Measurements from ENCODE around the gene FRMD8.

FRMD8 gene

DNA sequence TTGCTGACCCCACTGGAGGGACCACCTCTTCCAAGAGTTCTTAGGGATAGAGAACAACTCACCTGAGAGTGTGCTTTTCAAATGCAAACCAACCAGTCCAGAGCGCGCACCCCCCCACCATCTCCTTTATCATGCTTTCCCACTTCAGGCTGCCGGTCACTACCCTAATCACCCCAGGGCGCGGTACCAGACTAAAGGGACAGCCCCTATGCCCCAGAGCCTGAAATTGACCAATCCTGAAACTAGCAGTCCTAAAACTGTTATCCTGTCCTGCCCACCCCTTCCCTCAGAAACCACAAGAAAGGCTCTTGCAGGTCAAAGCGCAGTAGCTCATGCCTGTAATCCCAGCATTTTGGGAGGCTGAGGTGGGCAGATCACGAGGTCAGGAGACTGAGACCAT, 73.1 kb downstream of the FRMD8 start:
- TF ChIP-seq, protein P1, sequence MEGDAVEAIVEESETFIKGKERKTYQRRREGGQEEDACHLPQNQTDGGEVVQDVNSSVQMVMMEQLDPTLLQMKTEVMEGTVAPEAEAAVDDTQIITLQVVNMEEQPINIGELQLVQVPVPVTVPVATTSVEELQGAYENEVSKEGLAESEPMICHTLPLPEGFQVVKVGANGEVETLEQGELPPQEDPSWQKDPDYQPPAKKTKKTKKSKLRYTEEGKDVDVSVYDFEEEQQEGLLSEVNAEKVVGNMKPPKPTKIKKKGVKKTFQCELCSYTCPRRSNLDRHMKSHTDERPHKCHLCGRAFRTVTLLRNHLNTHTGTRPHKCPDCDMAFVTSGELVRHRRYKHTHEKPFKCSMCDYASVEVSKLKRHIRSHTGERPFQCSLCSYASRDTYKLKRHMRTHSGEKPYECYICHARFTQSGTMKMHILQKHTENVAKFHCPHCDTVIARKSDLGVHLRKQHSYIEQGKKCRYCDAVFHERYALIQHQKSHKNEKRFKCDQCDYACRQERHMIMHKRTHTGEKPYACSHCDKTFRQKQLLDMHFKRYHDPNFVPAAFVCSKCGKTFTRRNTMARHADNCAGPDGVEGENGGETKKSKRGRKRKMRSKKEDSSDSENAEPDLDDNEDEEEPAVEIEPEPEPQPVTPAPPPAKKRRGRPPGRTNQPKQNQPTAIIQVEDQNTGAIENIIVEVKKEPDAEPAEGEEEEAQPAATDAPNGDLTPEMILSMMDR (IDR thresholded peaks at IDR 0.05; ENCODE audit: low read depth, low read length, missing control alignments), result no peak

More for the DNA sequence above, 73.1 kb downstream of the FRMD8 start:
- no peak for DNase-seq (ENCODE audit: extremely low read depth, low read depth)
- no peak overlapping the region for H3K4me3 ChIP-seq (replicated peaks; ENCODE audit: low read depth, low read length)
